H9 (cell line): ENCODE data around the gene KMT2B. TPM values are rescaled to one million over a fixed set of nuclear protein-coding genes. Genes with fewer than 3 reads are reported as not detected.

Experiments used
- DNase-seq: peaks from one replicate; pipeline ENCODE4 v3.0.0-alpha.2; 2017
- H2AFZ ChIP-seq: one replicate; pipeline ENCODE4 v1.6.1; 2013; ENCODE audit warnings: mild to moderate bottlenecking, low read length, control low read depth, moderate library complexity
- H2AK5ac ChIP-seq: 2 replicates; pipeline ENCODE4 v1.6.1; 2013; ENCODE audit warnings: low read length, control low read depth, mixed read lengths; ENCODE audit not compliant: insufficient read length
- H2BK120ac ChIP-seq: one replicate; pipeline ENCODE4 v1.6.1; 2013; ENCODE audit warnings: low read depth, mild to moderate bottlenecking, low read length, control low read depth, inconsistent platforms; ENCODE audit not compliant: poor library complexity, severe bottlenecking
- H2BK12ac ChIP-seq: 2 replicates; pipeline ENCODE4 v1.6.1; 2013; ENCODE audit warnings: low read length, control low read depth, mixed read lengths, low read depth; ENCODE audit not compliant: insufficient read length
- H2BK15ac ChIP-seq: 2 replicates; pipeline ENCODE4 v1.6.1; 2013; ENCODE audit warnings: low read depth, low read length, control low read depth
- H2BK20ac ChIP-seq: one replicate; pipeline ENCODE4 v1.6.1; 2013; ENCODE audit warnings: low read depth, mild to moderate bottlenecking, low read length, control low read depth, inconsistent platforms; ENCODE audit not compliant: poor library complexity, severe bottlenecking
- H2BK5ac ChIP-seq: 2 replicates; pipeline ENCODE4 v1.6.1; 2013; ENCODE audit warnings: low read length, control low read depth, mixed read lengths; ENCODE audit not compliant: insufficient read length
- H3K14ac ChIP-seq: 2 replicates; pipeline ENCODE4 v1.6.1; 2013; ENCODE audit warnings: low read length, control low read depth; ENCODE audit not compliant: insufficient read depth
- H3K18ac ChIP-seq: 2 replicates; pipeline ENCODE4 v1.6.1; 2013; ENCODE audit warnings: low read depth, mild to moderate bottlenecking, mixed read lengths, low read length, control low read depth; ENCODE audit not compliant: insufficient read length
- H3K23ac ChIP-seq: 2 replicates; pipeline ENCODE4 v1.6.1; 2013; ENCODE audit warnings: low read length, control low read depth, mixed read lengths, low read depth; ENCODE audit not compliant: insufficient read length
- H3K23me2 ChIP-seq: 2 replicates; pipeline ENCODE4 v1.6.1; 2013; ENCODE audit warnings: low read depth, mild to moderate bottlenecking, mixed read lengths, low read length, control low read depth; ENCODE audit not compliant: insufficient read length, poor library complexity, severe bottlenecking
- H3K27ac ChIP-seq: 2 replicates; pipeline ENCODE4 v1.5.1; 2013; ENCODE audit warnings: low read length, control low read depth, mixed read lengths, low read depth; ENCODE audit not compliant: insufficient read length
- H3K27me3 ChIP-seq: 2 replicates; pipeline ENCODE4 v1.6.1; 2013; ENCODE audit warnings: low read length, control low read depth, inconsistent platforms; ENCODE audit not compliant: insufficient read depth
- H3K4ac ChIP-seq: 2 replicates; pipeline ENCODE4 v1.6.1; 2013; ENCODE audit warnings: low read depth, mild to moderate bottlenecking, control low read depth, inconsistent platforms, low read length, moderate library complexity
- H3K4me1 ChIP-seq: 2 replicates; pipeline ENCODE4 v1.6.1; 2013; ENCODE audit warnings: low read length, control low read depth, inconsistent platforms; ENCODE audit not compliant: insufficient read depth
- H3K4me2 ChIP-seq: 2 replicates; pipeline ENCODE4 v1.6.1; 2013; ENCODE audit warnings: low read length, control low read depth, mixed read lengths; ENCODE audit not compliant: insufficient read length, insufficient read depth
- H3K56ac ChIP-seq: 2 replicates; pipeline ENCODE4 v1.6.1; 2013; ENCODE audit warnings: low read depth, mild to moderate bottlenecking, mixed read lengths, low read length, control low read depth; ENCODE audit not compliant: insufficient read length
- H3K79me1 ChIP-seq: 2 replicates; pipeline ENCODE4 v1.6.1; 2013; ENCODE audit warnings: low read depth, mild to moderate bottlenecking, moderate library complexity, low read length, control low read depth, inconsistent platforms; ENCODE audit not compliant: insufficient read depth, poor library complexity, severe bottlenecking
- H3K79me2 ChIP-seq: 2 replicates; pipeline ENCODE4 v1.6.1; 2013; ENCODE audit warnings: low read length, control low read depth, inconsistent platforms; ENCODE audit not compliant: insufficient read depth
- H3K9ac ChIP-seq: 2 replicates; pipeline ENCODE4 v1.6.1; 2013; ENCODE audit warnings: low read length, control low read depth, mixed read lengths; ENCODE audit not compliant: insufficient read length; ENCODE audit errors: extremely low read depth
- H3K9me3 ChIP-seq: one replicate; pipeline ENCODE4 v1.6.1; 2013; ENCODE audit warnings: low read depth, low read length, inconsistent platforms; ENCODE audit not compliant: control insufficient read depth
- H3T11ph ChIP-seq: one replicate; pipeline ENCODE4 v1.6.1; 2013; ENCODE audit warnings: mild to moderate bottlenecking, low read length, control low read depth, inconsistent platforms
- H4K20me1 ChIP-seq: one replicate; pipeline ENCODE4 v1.6.1; 2013; ENCODE audit not compliant: control insufficient read depth, insufficient read length, insufficient read depth
- H4K5ac ChIP-seq: 2 replicates; pipeline ENCODE4 v1.6.1; 2013; ENCODE audit warnings: low read depth, mild to moderate bottlenecking, mixed read lengths, low read length, control low read depth; ENCODE audit not compliant: insufficient read length
- H4K8ac ChIP-seq: replicated peaks from 2 replicates; pipeline ENCODE4 v1.6.1; 2013; ENCODE audit warnings: low read length, control low read depth, mixed read lengths, low read depth; ENCODE audit not compliant: insufficient read length
- H4K91ac ChIP-seq: 2 replicates; pipeline ENCODE4 v1.6.1; 2013; ENCODE audit warnings: low read depth, mild to moderate bottlenecking, moderate library complexity, mixed read lengths, low read length, control low read depth; ENCODE audit not compliant: insufficient read length
- H3K27ac Mint-ChIP-seq, 3 experiments: 2 replicates in 2 of 3; 3 replicates in 1 of 3; pipeline ENCODE4 v1.8.0; 2020 to 2021; ENCODE audit warnings: mixed read lengths in 3 of 3, mild to moderate bottlenecking in 1 of 3, moderate library complexity in 1 of 3
- H3K27me3 Mint-ChIP-seq: 2 replicates; pipeline ENCODE4 v1.8.0; 2021; ENCODE audit warnings: low read depth, mild to moderate bottlenecking, moderate library complexity, mixed read lengths
- H3K36me3 Mint-ChIP-seq, 3 experiments: 2 replicates in 2 of 3; 3 replicates in 1 of 3; pipeline ENCODE4 v1.8.0; 2020 to 2021; ENCODE audit warnings: low read depth in 3 of 3, mixed read lengths in 3 of 3; ENCODE audit not compliant: insufficient read depth in 1 of 3
- H3K4me1 Mint-ChIP-seq, 2 experiments: 2 replicates each; pipeline ENCODE4 v1.8.0; 2020; ENCODE audit warnings: mixed read lengths in 2 of 2
- H3K4me3 Mint-ChIP-seq, 2 experiments: 2 replicates in 1 of 2; 3 replicates in 1 of 2; pipeline ENCODE4 v1.8.0; 2020 to 2021; ENCODE audit warnings: mild to moderate bottlenecking in 2 of 2, mixed read lengths in 2 of 2, moderate library complexity in 1 of 2
- H3K9me3 Mint-ChIP-seq, 2 experiments: 2 replicates in 1 of 2; 3 replicates in 1 of 2; pipeline ENCODE4 v1.8.0; 2020; ENCODE audit warnings: mild to moderate bottlenecking in 2 of 2, mixed read lengths in 2 of 2, moderate library complexity in 1 of 2
- WGBS: extraction: QIAGEN DNeasy Blood & Tissue Kit; methylation state at CpG from one replicate; pipeline ENCODE4 v1.1.7; 2013; ENCODE audit warnings: missing lambda C conversion rate, low lambda C conversion rate, mixed read lengths; ENCODE audit not compliant: insufficient read length; ENCODE audit errors: extremely low coverage; 5-methylcytosine and 5-hydroxymethylcytosine counted together
- total RNA-seq: library from RNA; stranded (reverse); gene quantifications from 2 replicates; pipeline ENCODE4 v1.2.1, GENCODE V29; 2021
- TF ChIP-seq, protein P1 (sequence below): fragments of 200-600 bp; sonication (generic); conservative IDR thresholded peaks from 3 replicates; pipeline ENCODE4 v1.8.0; 2021; ENCODE audit warnings: antibody characterized with exemption, mild to moderate bottlenecking

Gene KMT2B
- total RNA-seq, 1 experiment from 2014 or later = 47.7 TPM

- peak overlapping the region; percentile 59; the same call in 1 of the 2 replicates for H3K14ac ChIP-seq
- peak overlapping the region; percentile 81 for H3K18ac ChIP-seq
- no peak overlapping the region for H2BK20ac ChIP-seq
- H3K4ac ChIP-seq = no peak overlapping the region
- peak overlapping the region; percentile 31 for H3K4me2 ChIP-seq
- TF ChIP-seq, protein P1, sequence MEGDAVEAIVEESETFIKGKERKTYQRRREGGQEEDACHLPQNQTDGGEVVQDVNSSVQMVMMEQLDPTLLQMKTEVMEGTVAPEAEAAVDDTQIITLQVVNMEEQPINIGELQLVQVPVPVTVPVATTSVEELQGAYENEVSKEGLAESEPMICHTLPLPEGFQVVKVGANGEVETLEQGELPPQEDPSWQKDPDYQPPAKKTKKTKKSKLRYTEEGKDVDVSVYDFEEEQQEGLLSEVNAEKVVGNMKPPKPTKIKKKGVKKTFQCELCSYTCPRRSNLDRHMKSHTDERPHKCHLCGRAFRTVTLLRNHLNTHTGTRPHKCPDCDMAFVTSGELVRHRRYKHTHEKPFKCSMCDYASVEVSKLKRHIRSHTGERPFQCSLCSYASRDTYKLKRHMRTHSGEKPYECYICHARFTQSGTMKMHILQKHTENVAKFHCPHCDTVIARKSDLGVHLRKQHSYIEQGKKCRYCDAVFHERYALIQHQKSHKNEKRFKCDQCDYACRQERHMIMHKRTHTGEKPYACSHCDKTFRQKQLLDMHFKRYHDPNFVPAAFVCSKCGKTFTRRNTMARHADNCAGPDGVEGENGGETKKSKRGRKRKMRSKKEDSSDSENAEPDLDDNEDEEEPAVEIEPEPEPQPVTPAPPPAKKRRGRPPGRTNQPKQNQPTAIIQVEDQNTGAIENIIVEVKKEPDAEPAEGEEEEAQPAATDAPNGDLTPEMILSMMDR = no peak
- H2BK120ac ChIP-seq = no peak overlapping the region
- no peak overlapping the region for H3K27ac ChIP-seq
- peak; percentile 83 for DNase-seq
- H3K23me2 ChIP-seq = peaks cover 11% of the 10 kb centered on the region
- no peaks in the 10 kb centered on the region for H3K79me2 ChIP-seq
- no peak overlapping the region for H4K91ac ChIP-seq
- Mint-ChIP-seq H3K27me3 (peaks cover 36% of the 10 kb centered on the region), H3K4me3 (peak overlapping the region; percentile 73 to 93), H3K36me3 (no peaks in the 10 kb centered on the region; a peak in 1 of 7 replicates), H3K9me3 (no peaks in the 10 kb centered on the region), H3K4me1 (peaks cover 4 to 6% of the 10 kb centered on the region in 2 experiments; a peak in 3 of 4 replicates), H3K27ac (no peak overlapping the region; a peak in 2 of 7 replicates)
- H2AK5ac ChIP-seq = no peak overlapping the region
- no peak overlapping the region for H2BK5ac ChIP-seq
- H3K23ac ChIP-seq = no peak overlapping the region
- H3T11ph ChIP-seq = no peak overlapping the region
- no peaks in the 10 kb centered on the region for H4K20me1 ChIP-seq
- H2BK12ac ChIP-seq = no peak overlapping the region
- no CpG with 5 or more reads among the region's 39 CpGs for WGBS
- no peaks in the 10 kb centered on the region for H3K27me3 ChIP-seq
- H3K4me1 ChIP-seq = no peaks in the 10 kb centered on the region
- H3K79me1 ChIP-seq = no peaks in the 10 kb centered on the region
- no peak overlapping the region for H3K56ac ChIP-seq
- no peak overlapping the region for H2BK15ac ChIP-seq
- no peak overlapping the region for H4K8ac ChIP-seq
- no peak overlapping the region for H4K5ac ChIP-seq
- H3K9ac ChIP-seq = peak overlapping the region; percentile 4
- H3K9me3 ChIP-seq = no peaks in the 10 kb centered on the region
- H2AFZ ChIP-seq = no peak overlapping the region
Measured at GRCh38 chr19:35673121-35673804, 44.5 kb upstream of the KMT2B start.
